CD14-positive monocyte (primary cell): ENCODE results near the gene CELSR1. TPM values are rescaled to one million over a fixed set of nuclear protein-coding genes. Genes with fewer than 3 reads are reported as not detected.

Experiments
- DNase-seq, 3 donors: peaks; one replicate each; pipeline ENCODE4 v3.0.0-alpha.2; 2011 to 2022
- H2AFZ ChIP-seq: 2 replicates; pipeline ENCODE4 v1.6.0; 2012; ENCODE audit warnings: mild to moderate bottlenecking, low read depth, low read length, inconsistent platforms; ENCODE audit not compliant: insufficient read depth, poor library complexity, severe bottlenecking
- H3K27ac ChIP-seq, 2 donors: 1 replicate in 1 of 2; 2 replicates in 1 of 2; pipeline ENCODE4 v1.5.1; 2012 to 2013; ENCODE audit warnings: low read length in 2 of 2, control low read depth in 1 of 2, inconsistent platforms in 1 of 2, low read depth in 1 of 2, mild to moderate bottlenecking in 1 of 2
- H3K27me3 ChIP-seq, 2 donors: one replicate each; pipeline versions ENCODE4 v1.6.0 to v1.6.1; 2011 to 2013; ENCODE audit warnings: low read length in 2 of 2; ENCODE audit not compliant: control insufficient read depth in 2 of 2, insufficient read depth in 2 of 2
- H3K36me3 ChIP-seq, 2 donors: replicated peaks in 1 of 2; 1 replicate in 1 of 2; 2 replicates in 1 of 2; pipeline versions ENCODE4 v1.5.1 to v1.6.1; 2012 to 2013; ENCODE audit warnings: low read length in 2 of 2, control low read depth in 1 of 2, inconsistent platforms in 1 of 2, mild to moderate bottlenecking in 1 of 2; ENCODE audit not compliant: insufficient read depth in 2 of 2, control insufficient read depth in 1 of 2
- H3K4me1 ChIP-seq, 2 donors: 1 replicate in 1 of 2; 2 replicates in 1 of 2; pipeline versions ENCODE4 v1.5.1 to v1.6.1; 2012 to 2013; ENCODE audit warnings: low read length in 2 of 2, control low read depth in 1 of 2, inconsistent platforms in 1 of 2, mild to moderate bottlenecking in 1 of 2, moderate library complexity in 1 of 2; ENCODE audit not compliant: insufficient read depth in 2 of 2, control insufficient read depth in 1 of 2
- H3K4me2 ChIP-seq: replicated peaks from 2 replicates; pipeline ENCODE3; 2012; ENCODE audit warnings: low read length, moderate library complexity, mild to moderate bottlenecking; ENCODE audit not compliant: poor library complexity, severe bottlenecking; ENCODE audit errors: extremely low read depth
- H3K4me3 ChIP-seq, 3 experiments: fragments of 200-600 bp in 1 of 3; sonication (generic) in 1 of 3; replicated peaks in 1 of 3; 1 replicate in 2 of 3; 2 replicates in 1 of 3; pipeline ENCODE4 v1.5.1; 2011 to 2013; ENCODE audit warnings: low read length in 3 of 3, mild to moderate bottlenecking in 3 of 3, control low read depth in 2 of 3, low read depth in 2 of 3, inconsistent platforms in 1 of 3, moderate library complexity in 1 of 3
- H3K79me2 ChIP-seq: 2 replicates; pipeline ENCODE4 v1.6.0; 2012; ENCODE audit warnings: mild to moderate bottlenecking, control low read depth, inconsistent platforms, low read length, moderate library complexity; ENCODE audit not compliant: insufficient read depth
- H3K9ac ChIP-seq: 2 replicates; pipeline ENCODE4 v1.6.0; 2017; ENCODE audit warnings: low read length, mild to moderate bottlenecking; ENCODE audit not compliant: insufficient read depth, poor library complexity, severe bottlenecking
- H3K9me3 ChIP-seq, 2 donors: replicated peaks in 1 of 2; 1 replicate in 1 of 2; 2 replicates in 1 of 2; pipeline versions ENCODE4 v1.5.1 to v1.6.1; 2012 to 2013; ENCODE audit warnings: low read length in 2 of 2, control low read depth in 1 of 2; ENCODE audit not compliant: control insufficient read depth in 1 of 2, insufficient read depth in 1 of 2
- H4K20me1 ChIP-seq: 2 replicates; pipeline ENCODE4 v1.6.0; 2012; ENCODE audit warnings: mild to moderate bottlenecking, low read length, control low read depth, moderate library complexity; ENCODE audit not compliant: insufficient read depth
- H3K27ac Mint-ChIP-seq, 7 donors: one replicate each; pipeline ENCODE4 v1.8.0; 2020; ENCODE audit warnings: mild to moderate bottlenecking in 7 of 7, mixed read lengths in 7 of 7, moderate library complexity in 6 of 7, inconsistent platforms in 2 of 7
- H3K27me3 Mint-ChIP-seq, 3 donors: one replicate each; pipeline ENCODE4 v1.8.0; 2021 to 2022; ENCODE audit warnings: low read depth in 3 of 3, mild to moderate bottlenecking in 3 of 3, mixed read lengths in 3 of 3, moderate library complexity in 3 of 3, inconsistent platforms in 1 of 3
- H3K36me3 Mint-ChIP-seq, 2 donors: one replicate each; pipeline ENCODE4 v1.8.0; 2020; ENCODE audit warnings: mixed read lengths in 2 of 2, inconsistent platforms in 1 of 2, mild to moderate bottlenecking in 1 of 2
- H3K4me1 Mint-ChIP-seq: one replicate; pipeline ENCODE4 v1.8.0; 2020; ENCODE audit warnings: mild to moderate bottlenecking, mixed read lengths
- H3K4me3 Mint-ChIP-seq, 2 donors: one replicate each; pipeline ENCODE4 v1.8.0; 2020; ENCODE audit warnings: mild to moderate bottlenecking in 2 of 2, mixed read lengths in 2 of 2, moderate library complexity in 1 of 2
- H3K9me3 Mint-ChIP-seq, 7 donors: one replicate each; pipeline ENCODE4 v1.8.0; 2020 to 2022; ENCODE audit warnings: mixed read lengths in 7 of 7, mild to moderate bottlenecking in 6 of 7, moderate library complexity in 6 of 7, inconsistent platforms in 2 of 7
- CTCF ChIP-seq: fragments of 200-600 bp; IDR thresholded peaks from one replicate; pipeline ENCODE4 v1.8.0; 2022; ENCODE audit warnings: antibody characterized with exemption, mild to moderate bottlenecking
- WGBS: methylation state at CpG from one replicate; pipeline ENCODE4 v1.1.5; 2013; ENCODE audit warnings: missing lambda C conversion rate; ENCODE audit not compliant: insufficient coverage; 5-methylcytosine and 5-hydroxymethylcytosine counted together
- intact Hi-C, 2 donors: fragments of 100-400 bp; cut with micrococcal nuclease; formaldehyde crosslinking; loops; one replicate each; pipeline versions ENCODE4 v1.15.0 to v1.15.1; 2023
- polyA plus RNA-seq, 3 donors: library from polyadenylated mRNA; depleted of rRNA in 1 of 3; unstranded in 2 of 3; stranded (reverse) in 1 of 3; fragments of 300-500 nt in 2 of 3; fragments of >200 nt in 1 of 3; fragmentation: Illumina TruSeq in 2 of 3; gene quantifications; 1 replicate in 2 of 3; 2 replicates in 1 of 3; pipeline ENCODE4 v1.2.3, GENCODE V29; 2012 to 2021

CELSR1 gene
- polyA plus RNA-seq, 3 donors = 0.16 TPM; not detected in 2

- Histone ChIP-seq H3K36me3 (no peaks in the 10 kb centered on the region), H3K27ac (no peak overlapping the region), H4K20me1 (no peaks in the 10 kb centered on the region), H3K79me2 (no peaks in the 10 kb centered on the region), H3K4me3 (no peak overlapping the region), H3K27me3 (no peaks in the 10 kb centered on the region), H3K4me2 (no peak overlapping the region), H3K9ac (no peak overlapping the region), H3K9me3 (no peaks in the 10 kb centered on the region), H3K4me1 (peaks cover 0 to 6% of the 10 kb centered on the region in 2 donors), H2AFZ (no peak overlapping the region)
- TF ChIP-seq CTCF = no peak
- Mint-ChIP-seq H3K27me3 (no peaks in the 10 kb centered on the region), H3K4me3 (no peak overlapping the region), H3K4me1 (peaks cover 6% of the 10 kb centered on the region), H3K27ac (no peak overlapping the region), H3K9me3 (no peaks in the 10 kb centered on the region), H3K36me3 (peaks cover 0 to 2% of the 10 kb centered on the region in 2 donors)
- 92% methylated on average over 12 of the region's 21 CpGs for WGBS
- DNase-seq = no peak
- intact Hi-C loops = no loop called here
Measured at GRCh38 chr22:46437671-46438440, 99.6 kb downstream of the CELSR1 start.

- peaks cover 16% of the 10 kb centered on the region for H3K4me1 Mint-ChIP-seq
- no peaks in the 10 kb centered on the region for H4K20me1 ChIP-seq
- H3K9ac ChIP-seq = no peak overlapping the region
- no peaks in the 10 kb centered on the region for H3K9me3 Mint-ChIP-seq
- H3K4me3 Mint-ChIP-seq = no peak overlapping the region
- 100% methylated on average over 1 of the region's 8 CpGs for WGBS
- peaks cover 0 to 2% of the 10 kb centered on the region in 2 donors for H3K36me3 Mint-ChIP-seq
- no peaks in the 10 kb centered on the region for H3K27me3 ChIP-seq
- H3K27ac ChIP-seq = no peak overlapping the region
- no peak overlapping the region for H3K4me2 ChIP-seq
- no peaks in the 10 kb centered on the region for H3K9me3 ChIP-seq
- H3K36me3 ChIP-seq = no peaks in the 10 kb centered on the region
- H3K4me1 ChIP-seq = peaks cover 9 to 16% of the 10 kb centered on the region in 2 donors
- intact Hi-C loops = no loop called here
- no peaks in the 10 kb centered on the region for H3K79me2 ChIP-seq
- no peak overlapping the region for H3K4me3 ChIP-seq
- H3K27me3 Mint-ChIP-seq = no peaks in the 10 kb centered on the region
- TF ChIP-seq CTCF = no peak
- no peak for DNase-seq
- H3K27ac Mint-ChIP-seq = no peak overlapping the region
- no peak overlapping the region for H2AFZ ChIP-seq
Measured at GRCh38 chr22:46436595-46437175, 100.7 kb downstream of the CELSR1 start.
